Sigmoid colon (tissue), 4 donors: ENCODE results near the gene CCDC68.

ENCODE experiments used
- CTCF ChIP-seq, 4 experiments: fragments of 450-650 bp in 3 of 4; fragments of 200-600 bp in 1 of 4; IDR thresholded peaks; one replicate each; pipeline ENCODE4 v1.5.1; 2016 to 2019; ENCODE audit warnings: antibody characterized with exemption in 4 of 4, mild to moderate bottlenecking in 3 of 4, moderate library complexity in 2 of 4
- EP300 ChIP-seq, 4 donors: sonication (generic); formaldehyde crosslinking; IDR thresholded peaks; one replicate each; pipeline ENCODE4 v1.6.1; 2017; ENCODE audit warnings: antibody characterized with exemption in 4 of 4
- POLR2AphosphoS5 ChIP-seq, 4 donors: sonication (generic); formaldehyde crosslinking; IDR thresholded peaks; one replicate each; pipeline ENCODE4 v1.6.1; 2017; ENCODE audit warnings: antibody characterized with exemption in 4 of 4

- TF ChIP-seq CTCF (IDR thresholded peaks at IDR 0.05) (no peak), EP300 (IDR thresholded peaks at IDR 0.05) (no peak), POLR2AphosphoS5 (IDR thresholded peaks at IDR 0.05) (no peak)
Observed at GRCh38 chr18:54931152-54931551, 28.1 kb downstream of the CCDC68 start.
